ENCODE measurements around the gene PSMB10.

PSMB10 gene

DNA sequence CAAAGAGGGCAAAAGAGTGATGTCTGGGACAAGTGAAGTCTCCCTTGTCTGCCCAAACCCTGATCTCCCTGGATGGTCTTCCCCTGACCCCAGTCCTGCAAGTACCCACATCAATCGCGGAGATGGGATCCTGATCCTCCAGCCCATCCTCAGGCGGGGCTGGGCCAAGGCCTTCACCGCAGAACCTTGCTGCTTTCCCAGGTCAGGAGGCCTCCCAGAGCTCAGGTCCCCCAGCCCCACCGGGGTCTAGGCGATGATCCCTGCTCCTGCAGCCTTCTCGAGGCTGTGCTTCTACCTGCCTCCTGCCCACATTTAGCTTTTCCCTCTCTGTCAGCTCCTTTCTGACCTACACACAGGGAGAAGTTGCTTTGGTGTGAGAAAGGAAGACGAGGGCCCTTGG, 25.5 kb upstream of the PSMB10 start:
- Histone ChIP-seq H3K27ac (ENCODE audit: low read length, poor library complexity, severe bottlenecking) (no peak overlapping the region), H3K79me1 (replicated peaks; ENCODE audit: low read length, poor library complexity, severe bottlenecking) (peaks cover 62% of the 10 kb centered on the region), H3K14ac (ENCODE audit: low read length in 2 of 2) (no peak overlapping the region), H3K4me1 (ENCODE audit: control insufficient read depth, insufficient read depth, low read depth, low read length) (peaks cover 49% of the 10 kb centered on the region), H4K8ac (ENCODE audit: low read length) (no peak overlapping the region), H4K91ac (ENCODE audit: low read length) (no peak overlapping the region), H3K9me3 (ENCODE audit: control insufficient read depth, low read length) (no peaks in the 10 kb centered on the region), H2BK15ac (ENCODE audit: low read depth, poor library complexity, severe bottlenecking) (no peak overlapping the region), H2AK5ac (ENCODE audit: low read length, severe bottlenecking) (no peak overlapping the region), H3K4me3 (ENCODE audit: insufficient read depth in 1 of 2, low read depth in 1 of 2, low read length in 2 of 2) (no peak overlapping the region), H3K36me3 (ENCODE audit: control insufficient read depth in 1 of 2, insufficient read depth in 2 of 2, low read depth in 1 of 2, low read length in 2 of 2) (peaks cover 76 to 81% of the 10 kb centered on the region in 2 experiments), H2AFZ (ENCODE audit: low read depth, low read length) (no peak overlapping the region), H3K23ac (ENCODE audit: low read length in 2 of 2) (no peak overlapping the region), H3K4me2 (ENCODE audit: low read length, poor library complexity, severe bottlenecking) (no peak overlapping the region), H2BK12ac (ENCODE audit: low read length in 2 of 2) (no peak overlapping the region), H3K9ac (ENCODE audit: low read length) (no peak overlapping the region), H3K27me3 (ENCODE audit: control insufficient read depth in 1 of 2, insufficient read depth in 1 of 2, low read length in 2 of 2) (no peaks in the 10 kb centered on the region), H2BK5ac (ENCODE audit: low read depth, low read length, poor library complexity, severe bottlenecking) (no peak overlapping the region), H3K18ac (ENCODE audit: low read depth in 1 of 2, low read length in 2 of 2) (no peak overlapping the region), H2BK120ac (ENCODE audit: low read depth, low read length) (no peak overlapping the region), H3K4ac (ENCODE audit: low read depth in 1 of 2, low read length in 2 of 2) (no peak overlapping the region)
- 98% methylated on average over 8 of the region's 8 CpGs for WGBS
- DNase-seq: no peak

DNA sequence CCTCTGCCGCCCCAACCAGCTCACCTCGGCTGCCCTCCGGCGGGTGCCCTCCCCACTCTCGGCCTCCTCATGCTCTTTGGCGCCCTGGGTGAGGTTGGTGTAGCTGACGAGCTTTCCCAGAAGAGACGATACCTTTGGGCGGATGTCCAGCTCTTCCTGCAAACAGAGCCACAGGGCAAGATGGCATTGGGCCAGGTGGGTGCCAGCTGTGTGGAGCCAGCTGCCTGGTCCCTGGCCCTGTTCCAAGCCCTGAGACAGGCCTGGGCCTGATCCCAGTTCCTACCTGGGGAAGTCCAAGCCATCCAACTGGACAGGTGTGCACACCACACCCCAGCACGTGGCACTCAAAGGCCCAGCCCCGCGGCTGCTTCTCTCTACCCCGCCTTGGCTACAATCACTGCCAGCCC, 24.9 kb upstream of the PSMB10 start:
- no peak for DNase-seq
- H3K4me1 ChIP-seq (ENCODE audit: control insufficient read depth, insufficient read depth, low read depth, low read length): peaks cover 44% of the 10 kb centered on the region
- no peaks in the 10 kb centered on the region for H3K27me3 ChIP-seq (ENCODE audit: control insufficient read depth in 1 of 2, insufficient read depth in 1 of 2, low read length in 2 of 2)
- H3K9me3 ChIP-seq (ENCODE audit: control insufficient read depth, low read length): no peaks in the 10 kb centered on the region
- no peak overlapping the region for H2BK5ac ChIP-seq (ENCODE audit: low read depth, low read length, poor library complexity, severe bottlenecking)
- no peak overlapping the region for H3K23ac ChIP-seq (ENCODE audit: low read length in 2 of 2)
- H2BK15ac ChIP-seq (ENCODE audit: low read depth, poor library complexity, severe bottlenecking): no peak overlapping the region
- no peak overlapping the region for H3K4me2 ChIP-seq (ENCODE audit: low read length, poor library complexity, severe bottlenecking)
- no peak overlapping the region for H4K91ac ChIP-seq (ENCODE audit: low read length)
- H3K4ac ChIP-seq (ENCODE audit: low read depth in 1 of 2, low read length in 2 of 2): no peak overlapping the region
- 97% methylated on average over 13 of the region's 13 CpGs for WGBS
- no peak overlapping the region for H3K14ac ChIP-seq (ENCODE audit: low read length in 2 of 2)
- H3K27ac ChIP-seq (ENCODE audit: low read length, poor library complexity, severe bottlenecking): no peak overlapping the region
- H3K9ac ChIP-seq (ENCODE audit: low read length): no peak overlapping the region
- no peak overlapping the region for H2AK5ac ChIP-seq (ENCODE audit: low read length, severe bottlenecking)
- no peak overlapping the region for H3K18ac ChIP-seq (ENCODE audit: low read depth in 1 of 2, low read length in 2 of 2)
- no peak overlapping the region for H2BK12ac ChIP-seq (ENCODE audit: low read length in 2 of 2)
- no peak overlapping the region for H4K8ac ChIP-seq (ENCODE audit: low read length)
- peaks cover 79 to 82% of the 10 kb centered on the region in 2 experiments for H3K36me3 ChIP-seq (ENCODE audit: control insufficient read depth in 1 of 2, insufficient read depth in 2 of 2, low read depth in 1 of 2, low read length in 2 of 2)
- H2AFZ ChIP-seq (ENCODE audit: low read depth, low read length): no peak overlapping the region
- no peak overlapping the region for H3K4me3 ChIP-seq (ENCODE audit: insufficient read depth in 1 of 2, low read depth in 1 of 2, low read length in 2 of 2)
- peaks cover 62% of the 10 kb centered on the region for H3K79me1 ChIP-seq (replicated peaks; ENCODE audit: low read length, poor library complexity, severe bottlenecking)
- H2BK120ac ChIP-seq (ENCODE audit: low read depth, low read length): no peak overlapping the region

DNA sequence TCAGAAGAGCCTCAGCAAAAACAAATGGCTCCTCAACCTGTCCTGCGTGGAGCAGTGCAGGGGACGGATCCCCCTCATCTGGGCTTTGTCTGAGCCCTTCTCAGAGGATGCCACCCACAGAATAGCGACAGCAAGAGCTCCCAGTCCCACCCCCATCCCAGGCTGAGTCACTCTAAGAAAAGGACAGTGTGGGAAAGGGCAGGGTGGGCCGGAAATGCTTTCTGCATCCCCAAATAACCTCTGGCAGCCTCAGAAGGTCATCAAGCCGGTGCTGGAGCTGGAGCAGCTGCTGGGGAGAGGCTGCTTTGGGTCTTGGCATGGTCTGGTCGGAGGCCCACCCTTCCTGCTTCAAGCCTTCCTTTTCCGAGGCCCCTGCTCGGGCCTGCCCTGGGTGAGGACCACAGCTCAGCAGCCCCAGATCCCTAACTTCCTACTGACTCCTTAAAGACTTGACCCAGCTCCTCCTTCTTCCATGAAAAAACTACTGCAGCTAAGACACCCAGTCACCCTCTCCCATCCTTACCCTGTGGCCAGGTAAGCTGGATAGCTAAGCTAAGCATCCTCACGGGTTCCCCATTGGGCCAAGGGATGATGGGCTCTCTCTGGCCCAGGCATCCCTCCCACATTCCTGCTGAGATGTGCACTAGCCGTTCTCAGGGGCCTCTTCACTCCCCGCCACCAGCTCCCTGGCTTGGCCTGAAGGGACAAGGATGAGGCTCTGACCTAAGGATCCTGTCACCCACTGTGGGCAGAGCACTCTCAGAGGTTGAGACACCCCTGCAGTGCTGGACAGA, 23.1 kb upstream of the PSMB10 start:
- H3K14ac ChIP-seq (ENCODE audit: low read length in 2 of 2): peak overlapping the region in 1 of 2 experiments; percentile 5
- H3K27ac ChIP-seq (ENCODE audit: low read length, poor library complexity, severe bottlenecking): no peak overlapping the region
- H4K91ac ChIP-seq (ENCODE audit: low read length): peak overlapping the region; percentile 76
- H3K79me1 ChIP-seq (replicated peaks; ENCODE audit: low read length, poor library complexity, severe bottlenecking): peaks cover 64% of the 10 kb centered on the region
- peaks cover 80 to 85% of the 10 kb centered on the region in 2 experiments for H3K36me3 ChIP-seq (ENCODE audit: control insufficient read depth in 1 of 2, insufficient read depth in 2 of 2, low read depth in 1 of 2, low read length in 2 of 2)
- peak overlapping the region in 1 of 2 experiments; percentile 0 for H2BK12ac ChIP-seq (ENCODE audit: low read length in 2 of 2)
- peak overlapping the region; percentile 66 for H4K8ac ChIP-seq (ENCODE audit: low read length)
- DNase-seq: peak; percentile 75
- no peak overlapping the region for H2AK5ac ChIP-seq (ENCODE audit: low read length, severe bottlenecking)
- H2AFZ ChIP-seq (ENCODE audit: low read depth, low read length): no peak overlapping the region
- H3K4me3 ChIP-seq (ENCODE audit: insufficient read depth in 1 of 2, low read depth in 1 of 2, low read length in 2 of 2): peak overlapping the region in 1 of 2 experiments; percentile 15
- peak overlapping the region; percentile 23 for H2BK15ac ChIP-seq (ENCODE audit: low read depth, poor library complexity, severe bottlenecking)
- H3K4me2 ChIP-seq (ENCODE audit: low read length, poor library complexity, severe bottlenecking): no peak overlapping the region
- 54% methylated on average over 10 of the region's 11 CpGs for WGBS
- H3K4ac ChIP-seq (ENCODE audit: low read depth in 1 of 2, low read length in 2 of 2): no peak overlapping the region
- no peaks in the 10 kb centered on the region for H3K27me3 ChIP-seq (ENCODE audit: control insufficient read depth in 1 of 2, insufficient read depth in 1 of 2, low read length in 2 of 2)
- H2BK120ac ChIP-seq (ENCODE audit: low read depth, low read length): no peak overlapping the region
- H3K4me1 ChIP-seq (ENCODE audit: control insufficient read depth, insufficient read depth, low read depth, low read length): peaks cover 31% of the 10 kb centered on the region
- no peak overlapping the region for H2BK5ac ChIP-seq (ENCODE audit: low read depth, low read length, poor library complexity, severe bottlenecking)
- H3K23ac ChIP-seq (ENCODE audit: low read length in 2 of 2): peak overlapping the region in 1 of 2 experiments; percentile 13
- peak overlapping the region; percentile 40 for H3K9ac ChIP-seq (ENCODE audit: low read length)
- peak overlapping the region; percentile 43 to 52 for H3K18ac ChIP-seq (ENCODE audit: low read depth in 1 of 2, low read length in 2 of 2)
- H3K9me3 ChIP-seq (ENCODE audit: control insufficient read depth, low read length): no peaks in the 10 kb centered on the region

DNA sequence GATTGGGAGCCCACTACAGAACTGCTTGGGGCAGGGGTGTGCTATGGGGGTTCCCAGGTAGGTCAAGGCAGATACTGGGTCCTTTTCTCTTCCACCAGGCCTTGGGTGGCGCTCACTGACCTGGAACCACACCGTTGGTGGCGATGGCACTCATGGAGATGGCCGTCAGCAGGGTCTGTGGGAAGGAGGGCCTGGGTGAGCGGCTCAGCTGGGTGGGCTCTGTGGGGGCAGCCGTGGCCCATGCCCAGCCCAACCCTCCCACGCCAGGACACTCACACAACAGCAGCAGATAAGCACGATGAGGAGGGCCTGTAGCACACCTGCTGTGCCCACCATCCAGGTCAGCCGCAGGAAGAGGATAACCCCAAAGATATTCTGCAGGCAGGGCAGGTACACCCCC, 21.0 kb upstream of the PSMB10 start:
- H3K79me1 ChIP-seq (replicated peaks; ENCODE audit: low read length, poor library complexity, severe bottlenecking): peaks cover 59% of the 10 kb centered on the region
- no peak overlapping the region for H3K27ac ChIP-seq (ENCODE audit: low read length, poor library complexity, severe bottlenecking)
- H3K18ac ChIP-seq (ENCODE audit: low read depth in 1 of 2, low read length in 2 of 2): no peak overlapping the region
- H2BK15ac ChIP-seq (ENCODE audit: low read depth, poor library complexity, severe bottlenecking): no peak overlapping the region
- no peak overlapping the region for H4K8ac ChIP-seq (ENCODE audit: low read length)
- no peak for DNase-seq
- no peak overlapping the region for H3K4me2 ChIP-seq (ENCODE audit: low read length, poor library complexity, severe bottlenecking)
- no peak overlapping the region for H3K4ac ChIP-seq (ENCODE audit: low read depth in 1 of 2, low read length in 2 of 2)
- H3K4me3 ChIP-seq (ENCODE audit: insufficient read depth in 1 of 2, low read depth in 1 of 2, low read length in 2 of 2): no peak overlapping the region
- no peak overlapping the region for H3K9ac ChIP-seq (ENCODE audit: low read length)
- no peak overlapping the region for H2AK5ac ChIP-seq (ENCODE audit: low read length, severe bottlenecking)
- no peak overlapping the region for H3K23ac ChIP-seq (ENCODE audit: low read length in 2 of 2)
- 97% methylated on average over 9 of the region's 9 CpGs for WGBS
- no peak overlapping the region for H2AFZ ChIP-seq (ENCODE audit: low read depth, low read length)
- H2BK12ac ChIP-seq (ENCODE audit: low read length in 2 of 2): no peak overlapping the region
- H2BK5ac ChIP-seq (ENCODE audit: low read depth, low read length, poor library complexity, severe bottlenecking): no peak overlapping the region
- no peak overlapping the region for H3K14ac ChIP-seq (ENCODE audit: low read length in 2 of 2)
- H4K91ac ChIP-seq (ENCODE audit: low read length): no peak overlapping the region
- H3K27me3 ChIP-seq (ENCODE audit: control insufficient read depth in 1 of 2, insufficient read depth in 1 of 2, low read length in 2 of 2): no peaks in the 10 kb centered on the region
- H3K36me3 ChIP-seq (ENCODE audit: control insufficient read depth in 1 of 2, insufficient read depth in 2 of 2, low read depth in 1 of 2, low read length in 2 of 2): peaks cover 78 to 84% of the 10 kb centered on the region in 2 experiments
- H2BK120ac ChIP-seq (ENCODE audit: low read depth, low read length): no peak overlapping the region
- no peaks in the 10 kb centered on the region for H3K9me3 ChIP-seq (ENCODE audit: control insufficient read depth, low read length)
- H3K4me1 ChIP-seq (ENCODE audit: control insufficient read depth, insufficient read depth, low read depth, low read length): peaks cover 19% of the 10 kb centered on the region

All from mesenchymal stem cell (in vitro differentiated cells and primary cell).